Measurements from ENCODE around the gene ADORA2A.

- TF ChIP-seq TARDBP (IDR thresholded peaks at IDR 0.05) (no peak), FOXM1 (IDR thresholded peaks at IDR 0.05; ENCODE audit: borderline replicate concordance) (no peak), LEF1 (IDR thresholded peaks at IDR 0.05; ENCODE audit: borderline replicate concordance) (no peak), L3MBTL2 (conservative IDR thresholded peaks at IDR 0.05) (no peak), FOXA1 (IDR thresholded peaks at IDR 0.05) (no peak), SP1 (IDR thresholded peaks at IDR 0.05) (no peak), ARNT (IDR thresholded peaks at IDR 0.05) (no peak), ZNF384 (IDR thresholded peaks at IDR 0.05) (no peak), FOXK2 (IDR thresholded peaks at IDR 0.05) (no peak), NFRKB (IDR thresholded peaks at IDR 0.05) (no peak), BHLHE40 (IDR thresholded peaks at IDR 0.05; ENCODE audit: borderline replicate concordance) (no peak)
Measured at GRCh38 chr22:24406322-24407277, 20.8 kb upstream of the ADORA2A start.
